Kidney (tissue), 14 donors: ENCODE data around the gene COA5. TPM values are rescaled to one million over a fixed set of nuclear protein-coding genes. Genes with fewer than 3 reads are reported as not detected.

Experiments
- DNase-seq, 5 donors: peaks; one replicate each; pipeline ENCODE4 v3.0.0-alpha.2; 2013 to 2020
- FAIRE-seq: peaks from 2 replicates; lab custom pipeline; 2012; peaks lifted over from hg19 to GRCh38; lab: Jason Lieb, UNC
- H3K27ac ChIP-seq, 2 donors: one replicate each; pipeline ENCODE4 v1.7.0; 2013; ENCODE audit warnings: low read depth in 2 of 2, low read length in 2 of 2, inconsistent platforms in 1 of 2
- H3K27me3 ChIP-seq: one replicate; pipeline ENCODE4 v1.7.1; 2013; ENCODE audit warnings: low read length, inconsistent platforms; ENCODE audit not compliant: control insufficient read depth, insufficient read depth
- H3K36me3 ChIP-seq, 3 donors: one replicate each; pipeline versions ENCODE4 v1.7.0 to v1.7.1; 2013; ENCODE audit warnings: low read length in 3 of 3, control low read depth in 1 of 3, inconsistent platforms in 1 of 3; ENCODE audit not compliant: insufficient read depth in 3 of 3, control insufficient read depth in 2 of 3
- H3K4me1 ChIP-seq, 3 donors: one replicate each; pipeline versions ENCODE4 v1.7.0 to v1.7.1; 2013; ENCODE audit warnings: low read length in 3 of 3, inconsistent platforms in 1 of 3, low read depth in 1 of 3; ENCODE audit not compliant: control insufficient read depth in 2 of 3, insufficient read depth in 2 of 3
- H3K4me3 ChIP-seq, 3 donors: one replicate each; pipeline versions ENCODE4 v1.7.0 to v1.8.1; 2013; ENCODE audit warnings: low read length in 3 of 3, control low read depth in 1 of 3, inconsistent platforms in 1 of 3
- H3K9ac ChIP-seq, 3 donors: one replicate each; pipeline versions ENCODE4 v1.7.0 to v1.7.1; 2013; ENCODE audit warnings: low read length in 3 of 3, control low read depth in 1 of 3, inconsistent platforms in 1 of 3
- H3K9me3 ChIP-seq, 3 donors: one replicate each; pipeline versions ENCODE4 v1.7.0 to v1.7.1; 2013; ENCODE audit warnings: low read length in 3 of 3, control low read depth in 1 of 3, inconsistent platforms in 1 of 3; ENCODE audit not compliant: control insufficient read depth in 2 of 3, insufficient read depth in 1 of 3
- CTCF ChIP-seq: IDR thresholded peaks from 3 replicates; pipeline ENCODE4 v1.5.1; 2012; ENCODE audit warnings: mild to moderate bottlenecking, moderate library complexity, borderline replicate concordance; ENCODE audit not compliant: insufficient read depth; ENCODE audit errors: extremely low read depth
- intact Hi-C: fragments of 100-400 bp; cut with DNase I; formaldehyde crosslinking; loops from one replicate; pipeline ENCODE4 v1.11.1; 2022
- polyA plus RNA-seq: library from polyadenylated mRNA; stranded (reverse); fragments of 350-450 nt; fragmentation: Illumina TruSeq; extraction: RNeasy Lipid Tissue Mini Kit (QIAGEN cat#74804); gene quantifications from one replicate; pipeline ENCODE4 v1.2.3, GENCODE V29; 2014; ENCODE audit warnings: low read depth, low replicate concordance; ENCODE audit not compliant: insufficient read depth
- total RNA-seq: library from RNA; stranded (reverse); fragmentation: NEBNext Ultra II Directional; extraction: Animal tissue kit (Norgen Biotek cat#: 25700); gene quantifications from one replicate; pipeline ENCODE4 v1.2.1, GENCODE V29; 2021
- donor health status: control.
- donor health status: control.
- donor health status: control.
- donor health status: control.
- donor health status: control.
- donor health status: DM: yes; HTN: yes; CAD: no.
- donor health status: Normal renal cell carcinoma (clear cell type).

Gene COA5
- total and polyA plus RNA-seq, 2 donors from 2014 or later: 38.0 to 85.8 TPM

GRCh38 chr2:98568161-98568956 is 40.0 kb downstream of the COA5 start:
- H3K27ac ChIP-seq: no peak overlapping the region
- FAIRE-seq: no peak
- intact Hi-C loops: no loop called here
- peaks cover 0 to 19% (median 15%) of the 10 kb centered on the region in 3 donors for H3K36me3 ChIP-seq
- H3K9ac ChIP-seq: no peak overlapping the region
- H3K4me1 ChIP-seq: no peaks in the 10 kb centered on the region
- TF ChIP-seq CTCF: no peak
- no peak overlapping the region for H3K4me3 ChIP-seq
- DNase-seq: no peak
- H3K27me3 ChIP-seq: no peaks in the 10 kb centered on the region
- no peaks in the 10 kb centered on the region for H3K9me3 ChIP-seq

- Histone ChIP-seq H3K27ac (no peak overlapping the region), H3K9me3 (no peaks in the 10 kb centered on the region), H3K27me3 (no peaks in the 10 kb centered on the region), H3K36me3 (peaks cover 0 to 15% (median 13%) of the 10 kb centered on the region in 3 donors), H3K9ac (no peak overlapping the region), H3K4me1 (peaks cover 0 to 2% (median 0%) of the 10 kb centered on the region in 3 donors), H3K4me3 (no peak overlapping the region)
- intact Hi-C loops: no loop called here
- no peak for DNase-seq
- no peak for TF ChIP-seq CTCF
- FAIRE-seq: no peak
These were observed 42.4 kb downstream of the COA5 start for GRCh38 chr2:98565941-98566340.

GRCh38 chr2:98565286-98565860 is 42.9 kb downstream of the COA5 start:
- no peak for TF ChIP-seq CTCF
- Histone ChIP-seq H3K36me3 (peaks cover 0 to 15% (median 13%) of the 10 kb centered on the region in 3 donors), H3K9ac (no peak overlapping the region), H3K27ac (no peak overlapping the region), H3K9me3 (no peaks in the 10 kb centered on the region), H3K4me3 (no peak overlapping the region), H3K4me1 (peaks cover 0 to 2% (median 0%) of the 10 kb centered on the region in 3 donors), H3K27me3 (no peaks in the 10 kb centered on the region)
- intact Hi-C loops: no loop called here
- FAIRE-seq (no peak), DNase-seq (no peak)
